HEK293 (cell line): ENCODE data around the gene COP1.
"Not testable (repeated sequence)": the region's sequence is repeated elsewhere in the genome, so short reads cannot be mapped to it uniquely, and the experiment has no call there.

ENCODE experiments used
- CTCF ChIA-PET: fragments of 350-600 bp; formaldehyde crosslinking; extraction: SDS; loops from one replicate; lab custom pipeline; 2021; ENCODE audit warnings: antibody characterized with exemption; lab: Yijun Ruan, JAX
- POLR2A ChIA-PET: fragments of 300-600 bp; formaldehyde crosslinking; extraction: SDS; loops from one replicate; lab custom pipeline; 2020; ENCODE audit warnings: antibody characterized with exemption, inconsistent platforms; lab: Yijun Ruan, JAX
- H3K27ac ChIP-seq: fragments of 200-500 bp; sonication (Bioruptor generic); 2 replicates; pipeline ENCODE4 v1.5.1; 2014; ENCODE audit warnings: low read depth, low read length, control low read depth, inconsistent platforms; ENCODE audit errors: extremely low read depth
- H3K36me3 ChIP-seq, 2 experiments: fragments of 200-500 bp in 1 of 2; sonication (Bioruptor generic) in 1 of 2; 1 replicate in 1 of 2; 2 replicates in 1 of 2; pipeline ENCODE4 v1.5.1; 2014 to 2017; ENCODE audit warnings: inconsistent platforms in 2 of 2, low read length in 2 of 2; ENCODE audit not compliant: control insufficient read depth in 2 of 2, insufficient read depth in 1 of 2
- H3K4me1 ChIP-seq: fragments of 200-500 bp; sonication (Bioruptor generic); 2 replicates; pipeline ENCODE4 v1.5.1; 2014; ENCODE audit warnings: mild to moderate bottlenecking, low read length, inconsistent platforms; ENCODE audit not compliant: control insufficient read depth, insufficient read depth
- H3K4me3 ChIP-seq: 2 replicates; pipeline ENCODE4 v1.5.1; 2011; ENCODE audit warnings: low read depth, mild to moderate bottlenecking, control low read depth, low read length, moderate library complexity
- H3K9me3 ChIP-seq: fragments of 200-500 bp; sonication (Bioruptor generic); 2 replicates; pipeline ENCODE4 v1.5.1; 2014; ENCODE audit warnings: low read depth, low read length, inconsistent platforms; ENCODE audit not compliant: control insufficient read depth, insufficient read depth
- GLIS2 ChIP-seq: fragments of 450-650 bp; formaldehyde crosslinking; IDR thresholded peaks from 2 replicates; pipeline ENCODE4 v1.5.1; 2016; ENCODE audit warnings: missing biosample characterization, missing genetic modification characterization
- HOXD13 ChIP-seq: sonication (generic); formaldehyde crosslinking; IDR thresholded peaks from 2 replicates; pipeline ENCODE4 v1.8.0; 2022; ENCODE audit warnings: missing genetic modification reagents, borderline replicate concordance
- KLF1 ChIP-seq: fragments of 450-650 bp; formaldehyde crosslinking; IDR thresholded peaks from 2 replicates; pipeline ENCODE4 v1.5.1; 2016; ENCODE audit warnings: missing biosample characterization, missing genetic modification characterization
- KLF17 ChIP-seq: fragments of 450-650 bp; formaldehyde crosslinking; IDR thresholded peaks from 2 replicates; pipeline ENCODE4 v1.5.1; 2016; ENCODE audit warnings: missing biosample characterization, missing genetic modification characterization
- ZFHX2 ChIP-seq: fragments of 450-650 bp; formaldehyde crosslinking; conservative IDR thresholded peaks from 2 replicates; pipeline ENCODE4 v1.5.1; 2016; ENCODE audit warnings: missing biosample characterization, missing genetic modification characterization
- ZNF114 ChIP-seq: fragments of 450-650 bp; formaldehyde crosslinking; IDR thresholded peaks from 2 replicates; pipeline ENCODE4 v1.5.0; 2017; ENCODE audit warnings: missing biosample characterization, missing genetic modification characterization
- ZNF132 ChIP-seq: fragments of 450-650 bp; formaldehyde crosslinking; IDR thresholded peaks from 2 replicates; pipeline ENCODE4 v1.5.1; 2017; ENCODE audit warnings: missing biosample characterization, missing genetic modification characterization, borderline replicate concordance
- ZNF311 ChIP-seq: fragments of 450-650 bp; formaldehyde crosslinking; IDR thresholded peaks from 2 replicates; pipeline ENCODE4 v1.5.1; 2017; ENCODE audit warnings: missing biosample characterization, missing genetic modification characterization, borderline replicate concordance
- ZNF394 ChIP-seq: fragments of 450-650 bp; formaldehyde crosslinking; IDR thresholded peaks from 2 replicates; pipeline ENCODE4 v1.5.1; 2016; ENCODE audit warnings: missing biosample characterization, missing genetic modification characterization, mild to moderate bottlenecking, moderate library complexity, borderline replicate concordance
- ZNF423 ChIP-seq: fragments of 450-650 bp; formaldehyde crosslinking; IDR thresholded peaks from 2 replicates; pipeline ENCODE4 v1.5.1; 2016; ENCODE audit warnings: missing biosample characterization, missing genetic modification characterization
- ZNF626 ChIP-seq: fragments of 450-650 bp; sonication (Bioruptor Pico); formaldehyde crosslinking; IDR thresholded peaks from 2 replicates; pipeline ENCODE4 v1.5.1; 2018; ENCODE audit warnings: missing biosample characterization, missing genetic modification characterization, inconsistent platforms
- ZNF629 ChIP-seq: fragments of 450-650 bp; formaldehyde crosslinking; IDR thresholded peaks from 2 replicates; pipeline ENCODE4 v1.5.1; 2017; ENCODE audit warnings: missing biosample characterization, missing genetic modification characterization
- ZNF707 ChIP-seq: fragments of 450-650 bp; formaldehyde crosslinking; IDR thresholded peaks from 2 replicates; pipeline ENCODE4 v1.5.1; 2016; ENCODE audit warnings: missing biosample characterization, missing genetic modification characterization
- ZNF776 ChIP-seq: fragments of 450-650 bp; formaldehyde crosslinking; IDR thresholded peaks from 2 replicates; pipeline ENCODE4 v1.5.0; 2017; ENCODE audit warnings: missing biosample characterization, missing genetic modification characterization, borderline replicate concordance
- ZNF777 ChIP-seq: fragments of 450-650 bp; formaldehyde crosslinking; IDR thresholded peaks from 2 replicates; pipeline ENCODE4 v1.5.1; 2017; ENCODE audit warnings: missing biosample characterization, missing genetic modification characterization, borderline replicate concordance
- TF ChIP-seq, protein P1 (sequence below): fragments of 450-650 bp; formaldehyde crosslinking; IDR thresholded peaks from 2 replicates; pipeline ENCODE4 v1.5.1; 2016; ENCODE audit warnings: missing biosample characterization, missing genetic modification characterization

COP1 gene

DNA sequence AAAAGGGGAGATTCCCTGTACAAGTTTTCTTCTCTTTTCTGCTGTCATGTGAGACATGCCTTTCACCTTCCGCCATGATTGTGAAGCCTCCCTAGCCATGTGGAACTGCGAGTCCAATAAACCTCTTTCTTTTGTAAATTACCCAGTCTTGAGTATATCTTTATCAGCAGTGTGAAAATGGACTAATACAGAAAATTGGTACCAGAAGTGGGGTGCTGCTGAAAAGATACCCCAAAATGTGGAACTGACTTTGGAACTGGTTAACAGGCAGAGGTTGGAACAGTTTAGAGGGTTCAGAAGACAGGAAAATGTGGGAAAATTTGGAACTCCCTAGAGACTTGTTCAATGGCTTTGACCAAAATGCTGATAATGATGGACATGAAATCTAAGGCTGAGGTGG is 223.7 kb downstream of the COP1 start:
- POLR2A ChIA-PET, result not testable (repeated sequence)
- peak; percentile 83 for TF ChIP-seq ZNF707 (tag by site-specific recombination)

GRCh38 chr1:175981128-175981527 is 226.0 kb downstream of the COP1 start:
- H3K36me3 ChIP-seq, result peaks cover 0 to 25% of the 10 kb centered on the region in 2 experiments; a peak in 1 of 3 replicates
- POLR2A ChIA-PET, result no interaction called here
- no peaks in the 10 kb centered on the region for H3K4me1 ChIP-seq
- H3K9me3 ChIP-seq, result no peaks in the 10 kb centered on the region
- H3K27ac ChIP-seq, result no peak overlapping the region
- CTCF ChIA-PET, result no interaction called here
- H3K4me3 ChIP-seq, result no peak overlapping the region
- TF ChIP-seq ZNF777 (tag by site-specific recombination), result no peak
- no peak for TF ChIP-seq ZNF629 (tag by site-specific recombination)
- no peak for TF ChIP-seq GLIS2
- TF ChIP-seq KLF17 (tag by site-specific recombination), result no peak
- TF ChIP-seq, protein P1, sequence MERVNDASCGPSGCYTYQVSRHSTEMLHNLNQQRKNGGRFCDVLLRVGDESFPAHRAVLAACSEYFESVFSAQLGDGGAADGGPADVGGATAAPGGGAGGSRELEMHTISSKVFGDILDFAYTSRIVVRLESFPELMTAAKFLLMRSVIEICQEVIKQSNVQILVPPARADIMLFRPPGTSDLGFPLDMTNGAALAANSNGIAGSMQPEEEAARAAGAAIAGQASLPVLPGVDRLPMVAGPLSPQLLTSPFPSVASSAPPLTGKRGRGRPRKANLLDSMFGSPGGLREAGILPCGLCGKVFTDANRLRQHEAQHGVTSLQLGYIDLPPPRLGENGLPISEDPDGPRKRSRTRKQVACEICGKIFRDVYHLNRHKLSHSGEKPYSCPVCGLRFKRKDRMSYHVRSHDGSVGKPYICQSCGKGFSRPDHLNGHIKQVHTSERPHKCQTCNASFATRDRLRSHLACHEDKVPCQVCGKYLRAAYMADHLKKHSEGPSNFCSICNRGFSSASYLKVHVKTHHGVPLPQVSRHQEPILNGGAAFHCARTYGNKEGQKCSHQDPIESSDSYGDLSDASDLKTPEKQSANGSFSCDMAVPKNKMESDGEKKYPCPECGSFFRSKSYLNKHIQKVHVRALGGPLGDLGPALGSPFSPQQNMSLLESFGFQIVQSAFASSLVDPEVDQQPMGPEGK (tag by site-specific recombination), result no peak
- TF ChIP-seq ZNF132 (tag by site-specific recombination), result no peak
- TF ChIP-seq KLF1, result no peak

More for the DNA sequence above, 223.7 kb downstream of the COP1 start:
- H3K4me1 ChIP-seq, H3K27ac ChIP-seq, H3K9me3 ChIP-seq, CTCF ChIA-PET, H3K4me3 ChIP-seq: not testable (repeated sequence)
- peaks cover 5 to 34% of the 10 kb centered on the region in 2 experiments; a peak in 2 of 3 replicates for H3K36me3 ChIP-seq

GRCh38 chr1:175978926-175979325 is 228.2 kb downstream of the COP1 start:
- Histone ChIP-seq H3K4me1 (no peaks in the 10 kb centered on the region), H3K9me3 (no peaks in the 10 kb centered on the region), H3K36me3 (peaks cover 0 to 12% of the 10 kb centered on the region in 2 experiments; a peak in 1 of 3 replicates), H3K27ac (no peak overlapping the region), H3K4me3 (no peak overlapping the region)
- CTCF ChIA-PET, result no interaction called here
- TF ChIP-seq ZNF776 (tag by site-specific recombination) (no peak), ZNF311 (no peak), ZNF394 (tag by site-specific recombination) (no peak), ZFHX2 (tag by site-specific recombination) (no peak), ZNF626 (tag by site-specific recombination) (no peak), ZNF114 (tag by site-specific recombination) (no peak), ZNF423 (tag by site-specific recombination) (no peak)
- POLR2A ChIA-PET, result no interaction called here

- TF ChIP-seq HOXD13, result no peak
- POLR2A ChIA-PET, result no interaction called here
- Histone ChIP-seq H3K4me1 (no peaks in the 10 kb centered on the region), H3K9me3 (no peaks in the 10 kb centered on the region), H3K36me3 (peaks cover 0 to 8% of the 10 kb centered on the region in 2 experiments; a peak in 1 of 3 replicates), H3K27ac (no peak overlapping the region), H3K4me3 (no peak overlapping the region)
- CTCF ChIA-PET, result no interaction called here
Observed at GRCh38 chr1:175978476-175978875, 228.6 kb downstream of the COP1 start.
